ENCODE data around the gene RIPOR3. TPM values are rescaled to one million over a fixed set of nuclear protein-coding genes. Genes with fewer than 3 reads are reported as not detected.

Gene RIPOR3, protein sequence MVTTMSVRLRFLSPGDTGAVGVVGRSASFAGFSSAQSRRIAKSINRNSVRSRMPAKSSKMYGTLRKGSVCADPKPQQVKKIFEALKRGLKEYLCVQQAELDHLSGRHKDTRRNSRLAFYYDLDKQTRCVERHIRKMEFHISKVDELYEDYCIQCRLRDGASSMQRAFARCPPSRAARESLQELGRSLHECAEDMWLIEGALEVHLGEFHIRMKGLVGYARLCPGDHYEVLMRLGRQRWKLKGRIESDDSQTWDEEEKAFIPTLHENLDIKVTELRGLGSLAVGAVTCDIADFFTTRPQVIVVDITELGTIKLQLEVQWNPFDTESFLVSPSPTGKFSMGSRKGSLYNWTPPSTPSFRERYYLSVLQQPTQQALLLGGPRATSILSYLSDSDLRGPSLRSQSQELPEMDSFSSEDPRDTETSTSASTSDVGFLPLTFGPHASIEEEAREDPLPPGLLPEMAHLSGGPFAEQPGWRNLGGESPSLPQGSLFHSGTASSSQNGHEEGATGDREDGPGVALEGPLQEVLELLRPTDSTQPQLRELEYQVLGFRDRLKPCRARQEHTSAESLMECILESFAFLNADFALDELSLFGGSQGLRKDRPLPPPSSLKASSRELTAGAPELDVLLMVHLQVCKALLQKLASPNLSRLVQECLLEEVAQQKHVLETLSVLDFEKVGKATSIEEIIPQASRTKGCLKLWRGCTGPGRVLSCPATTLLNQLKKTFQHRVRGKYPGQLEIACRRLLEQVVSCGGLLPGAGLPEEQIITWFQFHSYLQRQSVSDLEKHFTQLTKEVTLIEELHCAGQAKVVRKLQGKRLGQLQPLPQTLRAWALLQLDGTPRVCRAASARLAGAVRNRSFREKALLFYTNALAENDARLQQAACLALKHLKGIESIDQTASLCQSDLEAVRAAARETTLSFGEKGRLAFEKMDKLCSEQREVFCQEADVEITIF
- polyA plus RNA-seq (2012; ENCODE audit: insufficient read depth, insufficient read length) = not detected

- DNase-seq (ENCODE audit: low read depth, low spot score) = no peak
- no peak within 1 kb of the TSS for H3K4me3 ChIP-seq (ENCODE audit: low read length)
These were observed at the start of gene RIPOR3 for GRCh38 chr20:50690650-50691572. Gene RIPOR3 (minus strand): TSS chr20:50691542. CDS start chr20:50691128, 414 bp downstream.

DNA sequence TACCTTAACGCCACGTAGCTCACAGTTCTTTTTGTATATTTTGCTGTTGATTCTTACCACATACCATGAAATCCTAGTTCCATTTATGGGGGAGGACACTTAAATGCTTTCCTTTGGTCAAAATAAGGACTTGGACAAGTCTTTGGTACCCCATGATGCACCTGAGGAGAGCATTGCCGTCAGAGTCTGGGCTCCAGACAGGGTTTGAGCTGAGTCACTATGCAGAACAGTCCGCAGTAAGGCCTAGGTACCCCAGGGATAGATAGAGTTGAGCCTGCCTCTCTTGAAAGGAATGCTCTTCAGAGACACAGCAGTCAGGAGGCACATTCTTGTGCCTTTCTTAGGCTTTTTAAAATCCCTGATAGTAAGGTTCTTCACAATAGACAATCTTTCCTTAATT, 46.0 kb upstream of the RIPOR3 start:
- no peak for DNase-seq (ENCODE audit: low read depth, low spot score)
- no peak overlapping the region for H3K4me3 ChIP-seq (ENCODE audit: low read length)

DNA sequence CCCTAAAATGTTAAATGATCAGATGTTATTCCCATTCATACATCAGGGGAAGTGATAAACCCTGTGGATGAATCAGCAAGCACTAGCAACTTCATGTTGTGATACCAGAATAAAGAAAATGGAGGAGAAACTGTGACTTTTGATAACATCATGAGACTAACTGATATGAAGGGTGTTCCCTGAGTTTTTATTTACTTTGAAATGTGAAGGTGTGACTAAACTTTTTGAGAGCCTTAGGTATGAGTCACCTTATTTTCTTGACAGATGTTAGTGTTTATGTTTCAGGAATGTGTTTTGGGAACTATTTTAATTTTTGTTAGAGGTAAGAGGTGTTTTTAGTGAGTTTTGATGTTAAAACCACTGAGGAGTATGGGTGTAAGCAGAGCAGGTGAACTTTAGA, 44.5 kb upstream of the RIPOR3 start:
- H3K4me3 ChIP-seq (ENCODE audit: low read length) = no peak overlapping the region
- DNase-seq (ENCODE audit: low read depth, low spot score) = no peak

- no peak for DNase-seq (ENCODE audit: low read depth, low spot score)
- no peak overlapping the region for H3K4me3 ChIP-seq (ENCODE audit: low read length)
These were observed 43.7 kb upstream of the RIPOR3 start for GRCh38 chr20:50734730-50735679.

DNA sequence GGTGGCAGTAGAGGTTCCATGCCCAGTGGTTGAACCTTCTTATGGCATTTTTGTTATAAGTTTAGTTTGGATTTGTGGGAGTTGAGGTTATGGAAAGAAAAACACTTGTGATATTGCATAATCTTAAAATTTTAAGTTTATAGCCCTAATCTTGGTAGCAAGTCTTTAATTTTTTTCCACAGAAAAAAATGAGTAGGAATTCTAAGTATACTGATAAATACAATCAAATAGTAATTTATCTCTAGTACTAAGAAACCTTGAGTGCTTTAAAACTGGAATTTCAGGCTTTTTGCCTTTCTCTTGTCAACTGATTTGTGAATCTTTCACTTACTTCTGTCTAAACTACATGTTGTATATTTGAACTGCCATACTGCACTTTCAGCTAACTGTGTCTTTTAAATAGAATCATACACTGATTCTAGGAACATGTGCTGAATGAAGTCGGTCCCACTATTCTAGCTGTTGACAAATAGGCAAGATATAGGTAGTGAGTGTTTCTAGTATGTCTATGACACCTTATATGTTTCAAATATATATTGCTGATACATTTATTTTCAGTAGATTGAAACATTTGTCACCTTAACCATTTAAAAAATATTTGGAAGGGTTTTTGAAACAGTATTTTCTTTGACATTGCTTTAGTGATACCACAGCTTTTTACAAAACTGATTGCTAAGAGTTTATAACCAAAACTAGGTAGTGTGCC, 42.5 kb upstream of the RIPOR3 start:
- H3K4me3 ChIP-seq (ENCODE audit: low read length) = no peak overlapping the region
- no peak for DNase-seq (ENCODE audit: low read depth, low spot score)

DNA sequence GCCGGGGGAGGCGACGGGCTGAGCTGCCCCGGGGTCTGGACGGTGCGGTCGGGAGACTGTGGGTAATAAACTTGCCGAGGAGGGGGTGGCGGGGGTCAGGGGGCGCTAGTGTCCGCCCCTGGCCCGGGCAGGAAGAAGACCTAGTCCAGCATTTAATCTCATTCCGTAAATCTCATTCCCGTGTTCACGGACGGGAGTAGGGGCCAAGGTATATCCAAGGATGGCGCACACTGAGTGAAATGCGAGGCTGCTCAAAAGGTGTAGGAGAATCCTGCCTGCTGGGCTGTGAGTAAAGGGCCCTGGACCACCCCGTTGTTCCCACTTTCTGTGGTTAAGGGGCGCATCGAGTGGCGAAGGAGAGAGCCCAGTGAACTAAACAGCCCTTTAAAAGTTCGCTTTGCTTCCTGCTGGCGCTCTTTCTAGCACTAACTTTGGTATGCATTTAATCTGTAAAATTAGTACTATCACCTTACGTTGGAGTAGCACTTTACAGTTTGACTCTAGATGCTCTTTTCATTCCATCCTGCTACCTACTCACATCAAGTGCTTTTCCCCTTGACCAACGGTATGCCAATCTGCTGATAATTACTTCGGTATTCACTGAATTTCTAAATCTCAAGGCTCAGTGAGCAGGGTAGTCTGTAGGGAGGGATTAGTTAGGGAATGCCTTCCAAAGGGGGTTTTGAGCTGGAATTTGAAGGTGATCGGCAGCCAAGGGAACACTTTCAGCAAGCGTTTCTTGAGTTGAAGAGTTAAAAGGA, 40.8 kb upstream of the RIPOR3 start:
- DNase-seq (ENCODE audit: low read depth, low spot score) = no peak

DNA sequence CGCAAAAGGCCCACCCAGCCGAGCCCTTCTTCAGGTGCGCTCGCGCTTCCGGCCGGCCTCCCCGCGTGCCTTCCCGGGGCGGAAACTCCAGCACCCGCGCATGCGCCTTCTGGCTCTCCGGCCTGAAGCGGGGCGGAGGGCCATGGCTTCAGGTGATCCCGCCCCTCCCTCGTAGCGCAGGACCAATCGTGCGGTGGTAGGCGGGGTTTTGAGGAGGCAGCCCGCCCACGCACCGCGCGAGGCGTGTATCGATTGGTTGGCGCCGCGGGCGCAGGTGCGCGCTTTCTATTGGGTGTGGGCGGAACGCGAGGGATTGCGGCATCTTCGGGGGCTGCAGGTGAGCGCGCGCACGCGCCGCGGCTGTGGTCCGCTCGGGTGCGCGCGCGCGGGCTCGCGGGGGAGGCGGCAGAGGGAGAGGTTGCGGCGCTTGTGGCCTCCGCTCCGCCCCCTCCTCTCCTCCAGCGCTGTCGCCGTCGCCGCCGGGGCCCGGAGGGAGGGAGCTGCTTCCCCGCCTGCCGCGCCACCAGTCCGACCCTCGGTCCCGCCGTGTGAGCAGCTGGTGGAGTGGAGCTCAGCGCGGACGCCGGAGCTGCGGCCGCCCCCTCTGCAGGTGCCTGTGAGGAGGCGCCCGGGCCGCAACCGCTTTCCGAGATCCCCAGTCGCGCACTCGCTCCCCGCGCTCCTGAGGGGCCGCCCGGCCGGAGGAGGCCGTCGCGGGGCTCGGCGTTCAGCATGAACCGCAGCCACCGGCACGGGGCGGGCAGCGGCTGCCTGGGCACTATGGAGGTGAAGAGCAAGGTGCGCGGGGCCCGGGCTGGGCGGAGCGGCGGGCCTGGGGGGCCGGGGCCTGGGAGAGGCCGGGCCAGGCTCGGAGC, 40.0 kb upstream of the RIPOR3 start, which contains the start of gene PARD6B:
PARD6B (plus strand) TSS at position 526 of the 875 bp plus-strand sequence; CDS start at position 733, 207 bp downstream.
- H3K4me3 ChIP-seq (ENCODE audit: low read length) = peak within 1 kb of the TSS; percentile 74
- DNase-seq (ENCODE audit: low read depth, low spot score) = peak; percentile 98

More for the DNA sequence above, 40.8 kb upstream of the RIPOR3 start:
- H3K4me3 ChIP-seq (ENCODE audit: low read length) = peak overlapping the region; percentile 74

DNA sequence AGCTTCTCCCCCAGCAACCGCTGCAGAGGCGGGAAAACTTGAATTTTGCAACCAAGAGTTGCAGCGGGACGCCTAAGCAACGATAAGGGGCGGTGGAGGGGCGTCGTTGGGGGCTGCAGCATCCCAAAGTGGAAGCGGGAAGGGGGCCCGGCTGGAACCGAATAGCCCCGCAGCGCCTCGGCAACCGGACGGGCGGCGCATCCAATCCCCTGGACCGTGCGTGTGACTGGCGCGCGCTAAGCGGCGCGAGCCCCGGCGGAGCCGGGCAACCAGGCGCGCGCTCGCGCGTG, 39.4 kb upstream of the RIPOR3 start:
- DNase-seq (ENCODE audit: low read depth, low spot score) = no peak
- peak overlapping the region; percentile 61 for H3K4me3 ChIP-seq (ENCODE audit: low read length)

DNA sequence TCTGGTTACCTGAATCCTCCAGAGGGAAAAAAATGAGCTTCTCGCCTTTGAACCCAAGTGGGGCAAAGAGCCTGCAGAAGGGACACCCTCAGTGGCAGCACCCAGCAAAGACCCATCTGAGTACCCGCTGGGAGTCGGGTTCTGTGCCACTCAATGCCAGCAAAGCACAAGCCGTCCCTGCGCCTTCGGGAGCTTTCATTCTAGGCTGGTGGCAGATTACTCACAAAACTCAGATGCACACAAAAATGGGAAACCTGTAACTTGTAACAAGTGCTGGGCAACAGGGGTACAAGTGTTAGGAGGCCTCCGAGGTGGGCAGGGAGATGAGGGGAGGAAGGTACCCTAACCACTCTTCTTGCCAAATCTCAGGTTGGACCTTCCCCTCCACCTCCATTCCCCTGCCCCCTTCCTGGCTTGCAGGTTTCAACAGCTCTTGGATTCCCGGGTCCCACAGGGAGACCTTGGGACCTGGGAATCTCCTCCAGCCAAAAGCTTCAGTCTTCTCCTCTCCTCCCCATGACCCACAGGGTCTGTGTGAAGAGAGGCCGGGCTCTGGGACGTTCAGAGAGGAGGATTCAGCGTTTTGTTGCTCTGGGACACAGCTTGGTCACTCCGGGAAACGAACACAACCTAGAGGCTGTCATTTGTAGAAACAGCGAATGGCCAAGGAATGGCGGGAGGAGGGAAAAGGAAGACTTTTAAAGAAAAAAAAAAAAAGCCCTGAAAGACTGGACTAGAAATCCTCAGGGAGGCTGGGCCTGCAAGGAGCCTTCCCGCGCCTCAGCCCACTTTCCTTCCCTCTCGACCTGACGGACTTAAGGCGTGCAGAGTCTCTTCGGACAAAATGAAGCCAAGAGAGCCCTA, 38.8 kb upstream of the RIPOR3 start:
- DNase-seq (ENCODE audit: low read depth, low spot score) = no peak
- peak overlapping the region; percentile 61 for H3K4me3 ChIP-seq (ENCODE audit: low read length)

GRCh38 chr20:50728981-50729874, 37.9 kb upstream of the RIPOR3 start:
- no peak for DNase-seq (ENCODE audit: low read depth, low spot score)
- H3K4me3 ChIP-seq (ENCODE audit: low read length) = no peak overlapping the region

GRCh38 chr20:50728486-50728980, 37.2 kb upstream of the RIPOR3 start:
- DNase-seq (ENCODE audit: low read depth, low spot score) = no peak
- no peak overlapping the region for H3K4me3 ChIP-seq (ENCODE audit: low read length)

DNA sequence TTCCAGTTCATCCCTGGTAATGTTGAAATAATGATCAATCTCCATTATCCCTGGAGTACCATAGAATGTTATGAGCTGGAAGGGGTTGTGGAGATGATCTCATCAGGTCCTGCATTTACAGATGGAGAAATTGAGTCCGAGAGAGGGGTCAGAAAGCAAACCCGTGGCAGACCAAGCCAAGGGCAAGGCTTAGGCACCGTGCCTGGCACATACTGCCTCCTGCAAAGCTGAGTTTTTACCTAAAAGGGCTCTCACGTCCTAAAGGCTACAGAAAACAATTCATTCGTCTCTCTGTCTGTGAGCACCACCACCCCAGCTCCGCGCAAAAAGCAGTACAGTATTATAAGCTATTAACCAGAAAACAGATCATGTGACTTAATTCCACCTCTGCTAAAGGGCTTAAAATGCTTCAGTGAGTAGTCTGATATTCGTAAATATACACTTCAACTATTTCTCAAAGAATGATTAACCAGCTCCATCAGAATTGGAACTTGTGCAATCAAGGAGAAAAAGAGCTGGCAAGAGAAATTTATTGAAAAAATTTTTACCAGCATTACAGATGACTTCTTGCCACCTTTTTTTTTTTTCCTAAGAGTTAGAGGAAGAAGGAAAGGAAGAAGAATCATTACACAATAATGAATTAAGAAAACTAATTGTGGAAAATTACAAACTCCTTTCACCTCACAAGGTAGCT, 36.6 kb upstream of the RIPOR3 start:
- DNase-seq (ENCODE audit: low read depth, low spot score) = no peak
- H3K4me3 ChIP-seq (ENCODE audit: low read length) = no peak overlapping the region

Measured in Jurkat, Clone E6-1 (cell line).